Left ventricle myocardium inferior (tissue), 1 donor: ENCODE results near the gene SLA2. TPM values are rescaled to one million over a fixed set of nuclear protein-coding genes. Genes with fewer than 3 reads are reported as not detected.

Experiments used
- DNase-seq: peaks from one replicate; pipeline ENCODE4 v3.0.0-alpha.2; 2020
- H3K27ac ChIP-seq: fragments of 200-600 bp; replicated peaks from 2 replicates; pipeline ENCODE4 v1.8.0; 2021
- H3K27me3 ChIP-seq: fragments of 200-600 bp; 2 replicates; pipeline ENCODE4 v1.8.0; 2021; ENCODE audit warnings: low read depth
- H3K36me3 ChIP-seq: fragments of 200-600 bp; 2 replicates; pipeline ENCODE4 v1.8.0; 2021
- H3K4me1 ChIP-seq: fragments of 200-600 bp; 2 replicates; pipeline ENCODE4 v1.8.0; 2021
- H3K4me3 ChIP-seq: fragments of 200-600 bp; 2 replicates; pipeline ENCODE4 v1.8.0; 2021; ENCODE audit warnings: mild to moderate bottlenecking, moderate library complexity
- H3K9me3 ChIP-seq: fragments of 200-600 bp; replicated peaks from 2 replicates; pipeline ENCODE4 v1.8.0; 2021
- intact Hi-C: fragments of 100-400 bp; cut with micrococcal nuclease; formaldehyde crosslinking; loops from one replicate; pipeline ENCODE4 v1.11.0; 2022
- total RNA-seq: library from RNA; stranded (reverse); fragmentation: NEBNext Ultra II Directional; extraction: Animal tissue kit (Norgen Biotek cat#: 25700); gene quantifications from one replicate; pipeline ENCODE4 v1.2.1, GENCODE V29; 2021
- TF ChIP-seq, protein P1 (sequence below): fragments of 200-600 bp; IDR thresholded peaks from 2 replicates; pipeline ENCODE4 v1.8.0; 2021; ENCODE audit warnings: antibody characterized with exemption, mild to moderate bottlenecking, borderline replicate concordance
- donor health status: DM: no; HTN: yes; CAD: no; lungs with severe emphysema.

SLA2 gene
- total RNA-seq, 1 donor from 2014 or later, result 0.19 TPM

GRCh38 chr20:36584018-36584481, 61.9 kb downstream of the SLA2 start:
- peaks cover 6% of the 10 kb centered on the region for H3K4me1 ChIP-seq
- no peak overlapping the region for H3K4me3 ChIP-seq
- no peaks in the 10 kb centered on the region for H3K9me3 ChIP-seq
- H3K27me3 ChIP-seq, result no peaks in the 10 kb centered on the region
- DNase-seq, result no peak
- peaks cover 37% of the 10 kb centered on the region for H3K36me3 ChIP-seq
- H3K27ac ChIP-seq, result no peak overlapping the region
- TF ChIP-seq, protein P1, sequence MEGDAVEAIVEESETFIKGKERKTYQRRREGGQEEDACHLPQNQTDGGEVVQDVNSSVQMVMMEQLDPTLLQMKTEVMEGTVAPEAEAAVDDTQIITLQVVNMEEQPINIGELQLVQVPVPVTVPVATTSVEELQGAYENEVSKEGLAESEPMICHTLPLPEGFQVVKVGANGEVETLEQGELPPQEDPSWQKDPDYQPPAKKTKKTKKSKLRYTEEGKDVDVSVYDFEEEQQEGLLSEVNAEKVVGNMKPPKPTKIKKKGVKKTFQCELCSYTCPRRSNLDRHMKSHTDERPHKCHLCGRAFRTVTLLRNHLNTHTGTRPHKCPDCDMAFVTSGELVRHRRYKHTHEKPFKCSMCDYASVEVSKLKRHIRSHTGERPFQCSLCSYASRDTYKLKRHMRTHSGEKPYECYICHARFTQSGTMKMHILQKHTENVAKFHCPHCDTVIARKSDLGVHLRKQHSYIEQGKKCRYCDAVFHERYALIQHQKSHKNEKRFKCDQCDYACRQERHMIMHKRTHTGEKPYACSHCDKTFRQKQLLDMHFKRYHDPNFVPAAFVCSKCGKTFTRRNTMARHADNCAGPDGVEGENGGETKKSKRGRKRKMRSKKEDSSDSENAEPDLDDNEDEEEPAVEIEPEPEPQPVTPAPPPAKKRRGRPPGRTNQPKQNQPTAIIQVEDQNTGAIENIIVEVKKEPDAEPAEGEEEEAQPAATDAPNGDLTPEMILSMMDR, result no peak
- intact Hi-C loops, result no loop called here

DNA sequence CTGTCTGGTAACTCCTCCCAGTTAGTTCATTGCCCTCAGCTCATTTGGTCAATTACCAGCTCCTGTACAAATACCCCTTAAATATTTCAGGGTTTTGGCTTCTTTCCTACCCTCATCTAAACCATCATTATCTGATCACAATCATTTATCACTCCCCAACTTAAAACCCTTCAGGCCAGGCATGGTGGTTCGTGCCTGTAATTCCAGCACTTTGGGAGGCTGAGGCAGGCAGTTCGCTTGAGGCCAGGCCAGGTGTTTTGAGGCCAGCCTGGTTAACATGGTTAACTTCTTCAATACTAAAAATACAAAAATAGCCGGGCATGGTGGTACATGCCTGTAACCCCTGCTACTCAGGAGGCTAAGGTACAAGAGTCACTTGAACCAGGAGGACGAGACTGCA, 63.2 kb downstream of the SLA2 start:
- intact Hi-C loops, result no loop called here
- Histone ChIP-seq H3K27me3 (no peaks in the 10 kb centered on the region), H3K4me3 (no peak overlapping the region), H3K27ac (no peak overlapping the region), H3K4me1 (peaks cover 6% of the 10 kb centered on the region), H3K36me3 (peaks cover 41% of the 10 kb centered on the region), H3K9me3 (no peaks in the 10 kb centered on the region)
- TF ChIP-seq, protein P1, result no peak
- DNase-seq, result no peak

DNA sequence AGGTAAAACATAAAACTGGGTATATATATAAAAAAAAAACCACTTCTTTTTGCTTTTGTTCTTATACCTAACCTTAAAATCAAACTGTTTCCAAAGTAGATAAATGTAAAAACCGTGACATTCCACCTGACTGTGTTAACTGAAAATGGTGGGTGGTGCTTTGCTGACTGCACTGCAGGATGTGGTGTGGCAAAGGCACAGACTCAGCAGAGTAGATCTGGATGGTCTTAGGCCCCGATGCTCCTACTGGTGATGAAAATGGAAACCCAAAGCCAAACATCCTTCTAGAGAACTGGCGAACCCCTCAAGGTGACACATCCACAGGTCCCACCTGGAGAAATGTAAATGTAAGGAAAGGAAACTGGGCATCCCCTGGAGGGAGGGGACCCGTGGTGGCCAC, 63.7 kb downstream of the SLA2 start:
- Histone ChIP-seq H3K4me1 (peaks cover 5% of the 10 kb centered on the region), H3K27ac (no peak overlapping the region), H3K4me3 (no peak overlapping the region), H3K9me3 (no peaks in the 10 kb centered on the region), H3K36me3 (peaks cover 41% of the 10 kb centered on the region), H3K27me3 (no peaks in the 10 kb centered on the region)
- TF ChIP-seq, protein P1, result no peak
- DNase-seq, result no peak
- intact Hi-C loops, result no loop called here

DNA sequence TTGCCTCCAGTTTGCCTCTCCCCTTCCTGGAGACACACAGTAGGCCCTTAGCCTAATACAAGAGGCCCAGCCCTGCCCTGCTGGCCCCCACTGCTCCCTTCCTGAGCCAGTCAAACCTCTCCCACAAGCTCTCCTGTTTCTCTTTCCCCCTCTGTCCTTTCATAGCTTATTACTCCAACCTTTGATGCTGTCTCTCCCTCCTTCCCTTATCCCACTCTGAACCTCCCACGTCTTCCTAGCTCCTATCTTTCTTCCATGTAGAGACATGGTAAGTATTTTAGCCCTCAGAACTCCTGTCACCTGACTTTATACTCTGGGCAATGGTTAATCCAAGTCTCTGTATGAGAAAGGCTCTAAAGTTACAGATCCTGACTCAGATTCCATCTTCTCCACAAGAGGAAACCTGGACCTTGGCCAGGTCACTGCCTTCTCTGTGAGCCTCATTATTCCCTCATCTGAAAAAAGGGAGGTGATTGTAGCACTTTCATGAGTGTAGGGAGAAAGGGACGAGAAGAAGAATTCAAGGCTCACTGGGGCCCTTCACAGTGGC, 65.9 kb downstream of the SLA2 start:
- Histone ChIP-seq H3K9me3 (no peaks in the 10 kb centered on the region), H3K27ac (no peak overlapping the region), H3K36me3 (peaks cover 41% of the 10 kb centered on the region), H3K27me3 (no peaks in the 10 kb centered on the region), H3K4me1 (peaks cover 18% of the 10 kb centered on the region), H3K4me3 (no peak overlapping the region)
- intact Hi-C loops, result no loop called here
- TF ChIP-seq, protein P1, result no peak
- no peak for DNase-seq

- TF ChIP-seq, protein P1, result no peak
- intact Hi-C loops, result no loop called here
- H3K9me3 ChIP-seq, result no peaks in the 10 kb centered on the region
- H3K4me1 ChIP-seq, result peaks cover 34% of the 10 kb centered on the region
- H3K36me3 ChIP-seq, result peaks cover 41% of the 10 kb centered on the region
- H3K4me3 ChIP-seq, result no peak overlapping the region
- no peak overlapping the region for H3K27ac ChIP-seq
- DNase-seq, result no peak
- H3K27me3 ChIP-seq, result no peaks in the 10 kb centered on the region
Observed at GRCh38 chr20:36578356-36579041, 67.5 kb downstream of the SLA2 start.
